Fibroblast of villous mesenchyme (primary cell): ENCODE measurements around the gene CRYBB1. TPM values are rescaled to one million over a fixed set of nuclear protein-coding genes. Genes with fewer than 3 reads are reported as not detected.

Experiments
- small RNA-seq: library from RNA; depleted of rRNA; stranded (forward); fragments of <200 nt; gene quantifications from one replicate; pipeline ENCODE3, GENCODE V24; 2012
- total RNA-seq: library from RNA; depleted of rRNA; stranded (reverse); fragments of >200 nt; gene quantifications from 2 replicates; pipeline ENCODE4 v1.2.3, GENCODE V29; 2012

Gene CRYBB1
- total RNA-seq, 1 donor, result not detected

Small RNAs within 50 kb of the gene (small RNA-seq; reads per million reads assigned to genes)
- 16.3 reads per million, percentile 92 among the genes with 10 or more reads in this experiment for gene MIR548J
- gene RF01874, result not detected

Other genes with a start within 250 kb of the CRYBB1 start
- 0.32 and 2.2 TPM in 2 replicates for gene ASPHD2, start 188.8 kb downstream of the CRYBB1 start, total RNA-seq
- gene HPS4, start 134.2 kb downstream of the CRYBB1 start, total RNA-seq, result 28.0 and 28.1 TPM in 2 replicates
- gene SRRD, start 134.2 kb downstream of the CRYBB1 start, total RNA-seq, result 10.4 and 13.5 TPM in 2 replicates
- 32.9 and 34.5 TPM in 2 replicates for gene TFIP11, start 105.6 kb downstream of the CRYBB1 start, total RNA-seq
- gene TPST2, start 27.9 kb downstream of the CRYBB1 start, total RNA-seq, result 25.0 and 33.2 TPM in 2 replicates
- not detected in 2 replicates for gene CRYBA4, start 3.9 kb upstream of the CRYBB1 start, total RNA-seq
- gene MIAT, start 39.6 kb upstream of the CRYBB1 start, total RNA-seq, result 0.97 and 1.3 TPM in 2 replicates